ENCODE data around the gene DOCK8.

DNA sequence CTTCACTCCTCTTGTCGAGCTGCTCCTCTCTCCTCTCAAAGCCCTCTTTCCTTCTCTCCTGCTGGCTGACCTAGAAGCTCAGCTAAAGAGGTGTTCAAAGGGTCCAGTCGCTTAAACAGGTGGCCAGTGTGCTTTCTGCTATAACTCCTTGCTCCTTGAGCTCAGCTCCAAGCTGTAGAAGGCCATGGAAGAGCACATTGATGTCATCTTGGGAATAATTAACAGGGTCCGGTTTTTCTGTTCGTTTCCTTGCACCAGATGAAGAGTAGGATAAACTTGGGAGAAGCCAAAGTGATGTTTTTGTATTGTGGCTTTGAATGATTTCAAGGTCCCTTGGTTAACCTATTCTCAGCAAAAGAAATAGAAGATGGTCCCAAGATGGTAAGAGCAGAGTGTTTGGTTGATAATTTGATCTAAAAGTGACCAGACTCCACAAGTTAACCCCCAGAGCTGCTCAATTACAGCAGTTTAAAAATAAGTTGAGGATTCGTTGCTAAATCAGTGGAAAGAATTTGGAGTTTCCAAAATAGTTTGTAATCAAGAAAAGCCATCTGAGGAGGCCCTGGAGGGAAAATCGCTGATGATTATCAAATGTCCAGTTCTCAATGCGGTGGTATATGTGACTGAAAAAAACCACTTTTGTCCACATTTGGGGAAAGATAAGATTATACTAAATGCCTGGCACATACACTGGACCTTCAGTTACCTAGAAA, 148.1 kb downstream of the DOCK8 start:
- TF ChIP-seq CTCF (conservative IDR thresholded peaks at IDR 0.05; ENCODE audit: low read depth in 2 of 2) (no peak), EZH2 (IDR thresholded peaks at IDR 0.05; ENCODE audit: low read depth, unreplicated experiment) (no peak)

All from GM23338 (cell line).